Osteoblast (primary cell): ENCODE results near the gene NAT9. TPM values are rescaled to one million over a fixed set of nuclear protein-coding genes. Genes with fewer than 3 reads are reported as not detected.

Experiments
- DNase-seq: peaks from one replicate; pipeline ENCODE4 v3.0.0; 2011; ENCODE audit warnings: low spot score, mixed read lengths; ENCODE audit not compliant: insufficient read length; ENCODE audit errors: missing footprints
- H2AFZ ChIP-seq: 2 replicates; pipeline ENCODE4 v1.6.0; 2011; ENCODE audit warnings: mild to moderate bottlenecking, low read length
- H3K27ac ChIP-seq: 2 replicates; pipeline ENCODE4 v1.5.1; 2011; ENCODE audit warnings: mild to moderate bottlenecking, low read depth, low read length, moderate library complexity
- H3K27me3 ChIP-seq: 2 replicates; pipeline ENCODE4 v1.6.0; 2012; ENCODE audit warnings: mild to moderate bottlenecking, control low read depth, inconsistent platforms, low read length, moderate library complexity; ENCODE audit not compliant: insufficient read depth
- H3K36me3 ChIP-seq: 2 replicates; pipeline ENCODE4 v1.5.1; 2011; ENCODE audit warnings: mild to moderate bottlenecking, low read length, control low read depth, moderate library complexity; ENCODE audit not compliant: insufficient read depth
- H3K4me1 ChIP-seq: 2 replicates; pipeline ENCODE4 v1.5.1; 2011; ENCODE audit warnings: mild to moderate bottlenecking, low read length, control low read depth, moderate library complexity; ENCODE audit not compliant: insufficient read depth
- H3K4me2 ChIP-seq: 2 replicates; pipeline ENCODE4 v1.6.0; 2011; ENCODE audit warnings: mild to moderate bottlenecking, low read length; ENCODE audit not compliant: insufficient read depth
- H3K4me3 ChIP-seq: fragments of 200-600 bp; sonication (generic); 3 replicates; pipeline ENCODE4 v1.5.1; 2012; ENCODE audit warnings: mild to moderate bottlenecking, low read length, inconsistent platforms; ENCODE audit not compliant: insufficient read depth
- H3K79me2 ChIP-seq: 2 replicates; pipeline ENCODE4 v1.6.0; 2012; ENCODE audit warnings: mild to moderate bottlenecking, low read length, control low read depth, inconsistent platforms; ENCODE audit not compliant: insufficient read depth
- H3K9me3 ChIP-seq: 2 replicates; pipeline ENCODE4 v1.5.1; 2011; ENCODE audit warnings: low read depth, low read length, control low read depth
- H4K20me1 ChIP-seq: 2 replicates; pipeline ENCODE4 v1.6.0; 2012; ENCODE audit warnings: mild to moderate bottlenecking, low read length, control low read depth; ENCODE audit not compliant: insufficient read depth
- CTCF ChIP-seq: IDR thresholded peaks from 2 replicates; pipeline ENCODE4 v1.5.1; 2011; ENCODE audit warnings: mild to moderate bottlenecking, low read depth, low read length, moderate library complexity; ENCODE audit errors: extremely low read depth
- total RNA-seq: library from RNA; depleted of rRNA; stranded (reverse); fragments of >200 nt; gene quantifications from 2 replicates; pipeline ENCODE4 v1.2.3, GENCODE V29; 2012

NAT9 gene
- total RNA-seq, 1 donor: 35.1 TPM

GRCh38 chr17:74745548-74746177 is 30.5 kb downstream of the NAT9 start:
- Histone ChIP-seq H3K27ac (no peak overlapping the region), H3K9me3 (no peaks in the 10 kb centered on the region), H3K4me2 (no peak overlapping the region), H2AFZ (no peak overlapping the region), H3K27me3 (peaks cover 2% of the 10 kb centered on the region), H3K36me3 (no peaks in the 10 kb centered on the region), H4K20me1 (peaks cover 10% of the 10 kb centered on the region), H3K4me1 (peaks cover 13% of the 10 kb centered on the region), H3K79me2 (peaks cover 19% of the 10 kb centered on the region), H3K4me3 (no peak overlapping the region)
- no peak for TF ChIP-seq CTCF
- peak; percentile 53 for DNase-seq

- Histone ChIP-seq H3K27ac (no peak overlapping the region), H4K20me1 (peaks cover 5% of the 10 kb centered on the region), H3K4me1 (peaks cover 9% of the 10 kb centered on the region), H3K36me3 (no peaks in the 10 kb centered on the region), H2AFZ (peak overlapping the region; percentile 94), H3K4me2 (peak overlapping the region; percentile 78), H3K27me3 (peaks cover 8% of the 10 kb centered on the region), H3K4me3 (peak overlapping the region; percentile 57), H3K9me3 (no peaks in the 10 kb centered on the region), H3K79me2 (peaks cover 13% of the 10 kb centered on the region)
- TF ChIP-seq CTCF: peak; percentile 99
- peak; percentile 98 for DNase-seq
These were observed 31.2 kb downstream of the NAT9 start for GRCh38 chr17:74744714-74745547.

- TF ChIP-seq CTCF: no peak
- peak; percentile 73 for DNase-seq
- Histone ChIP-seq H3K4me3 (no peak overlapping the region), H2AFZ (no peak overlapping the region), H3K4me2 (no peak overlapping the region), H3K27ac (no peak overlapping the region), H3K36me3 (no peaks in the 10 kb centered on the region), H3K79me2 (peaks cover 7% of the 10 kb centered on the region), H3K27me3 (peaks cover 9% of the 10 kb centered on the region), H3K4me1 (peaks cover 5% of the 10 kb centered on the region), H3K9me3 (no peaks in the 10 kb centered on the region), H4K20me1 (no peaks in the 10 kb centered on the region)
These were observed 31.8 kb downstream of the NAT9 start for GRCh38 chr17:74744349-74744713.

- no peak for DNase-seq
- Histone ChIP-seq H3K27ac (no peak overlapping the region), H3K36me3 (no peaks in the 10 kb centered on the region), H3K9me3 (no peaks in the 10 kb centered on the region), H2AFZ (no peak overlapping the region), H3K4me3 (no peak overlapping the region), H4K20me1 (no peaks in the 10 kb centered on the region), H3K27me3 (peaks cover 14% of the 10 kb centered on the region), H3K4me1 (peaks cover 5% of the 10 kb centered on the region), H3K4me2 (no peak overlapping the region), H3K79me2 (peaks cover 2% of the 10 kb centered on the region)
- TF ChIP-seq CTCF: no peak
These were observed 32.4 kb downstream of the NAT9 start for GRCh38 chr17:74743755-74744154.
